Umbilical cord (tissue), 2 donors: ENCODE data around the gene SNX5. TPM values are rescaled to one million over a fixed set of nuclear protein-coding genes. Genes with fewer than 3 reads are reported as not detected.
A peak's percentile ranks its signal among the peaks of the same experiment; 100 is the strongest.

Source experiments
- DNase-seq: peaks from one replicate; pipeline ENCODE4 v3.0.0-alpha.2; 2015; ENCODE audit warnings: low spot score
- total RNA-seq: library from RNA; depleted of rRNA; stranded (reverse); fragments of >200 nt; gene quantifications from one replicate; pipeline ENCODE4 v1.2.3, GENCODE V29; 2014; ENCODE audit warnings: low replicate concordance; ENCODE audit not compliant: insufficient read depth

The SNX5 gene
- total RNA-seq, 1 donor from 2014 or later: 118 TPM

- DNase-seq: no peak
These were observed 50.6 kb downstream of the SNX5 start for GRCh38 chr20:17917832-17918618.

- peak; percentile 67 for DNase-seq
These were observed 52.1 kb downstream of the SNX5 start for GRCh38 chr20:17916433-17916891.

- no peak for DNase-seq
These were observed 53.6 kb downstream of the SNX5 start for GRCh38 chr20:17914957-17915356.

DNA sequence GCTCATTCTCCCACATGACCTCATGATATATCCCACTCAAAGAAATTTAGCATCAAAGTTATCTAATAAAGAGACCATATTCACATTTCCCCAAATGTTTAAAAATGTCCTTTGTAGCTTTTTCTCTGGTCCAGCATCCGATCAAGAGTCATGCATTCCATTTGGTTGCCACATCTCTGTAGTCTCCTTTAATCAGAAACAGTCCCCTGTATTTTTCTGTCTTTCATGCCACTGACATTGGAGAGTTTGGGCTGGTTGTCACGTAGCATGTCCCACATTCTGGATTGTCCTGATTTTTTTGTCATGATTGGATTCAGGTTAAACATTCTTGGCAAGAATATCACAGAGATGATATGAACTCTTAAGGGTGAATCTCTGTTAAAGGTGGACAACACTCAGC lies 55.7 kb downstream of the SNX5 start:
- DNase-seq: no peak

DNA sequence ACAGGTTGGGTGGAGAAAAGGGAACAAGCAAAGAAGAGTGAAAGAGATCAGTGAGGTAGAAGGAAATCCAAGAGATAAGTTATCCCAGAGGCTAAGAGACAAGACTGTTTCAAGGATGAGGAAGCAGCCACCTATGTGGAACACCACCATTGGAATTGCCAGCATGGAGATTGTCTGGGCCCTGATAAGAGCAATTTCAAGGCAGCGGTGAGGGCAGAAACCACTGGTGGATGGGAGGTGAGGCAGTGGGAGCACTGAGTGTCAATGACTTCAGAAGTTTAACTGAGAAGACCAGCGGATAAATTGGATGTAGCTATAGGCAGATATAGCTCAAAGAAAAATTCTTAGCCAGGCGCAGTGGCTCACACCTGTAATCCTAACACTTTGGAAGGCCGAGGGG lies 56.7 kb downstream of the SNX5 start:
- DNase-seq: no peak

DNA sequence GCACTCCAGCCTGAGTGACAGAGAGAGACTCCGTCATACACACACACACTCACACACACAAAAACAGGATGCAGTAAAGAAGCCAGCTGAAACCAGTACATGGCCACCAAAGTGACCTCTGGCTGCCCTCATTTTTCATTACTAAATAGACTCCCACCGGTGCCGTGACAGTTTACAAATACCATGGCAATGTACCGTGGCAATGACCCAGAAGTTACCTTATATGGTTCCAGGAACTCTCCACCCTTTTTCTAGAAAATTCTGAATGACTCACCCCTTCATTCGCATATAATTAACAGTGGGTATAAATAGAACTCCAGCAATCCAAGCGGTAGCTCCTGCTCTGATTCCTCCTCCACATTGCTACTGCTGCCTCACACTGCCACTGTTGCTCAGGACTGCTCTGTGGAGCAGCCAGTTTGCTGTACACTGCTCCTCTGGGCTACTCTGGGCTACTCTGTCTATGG lies 57.7 kb downstream of the SNX5 start:
- DNase-seq: peak; percentile 50

DNA sequence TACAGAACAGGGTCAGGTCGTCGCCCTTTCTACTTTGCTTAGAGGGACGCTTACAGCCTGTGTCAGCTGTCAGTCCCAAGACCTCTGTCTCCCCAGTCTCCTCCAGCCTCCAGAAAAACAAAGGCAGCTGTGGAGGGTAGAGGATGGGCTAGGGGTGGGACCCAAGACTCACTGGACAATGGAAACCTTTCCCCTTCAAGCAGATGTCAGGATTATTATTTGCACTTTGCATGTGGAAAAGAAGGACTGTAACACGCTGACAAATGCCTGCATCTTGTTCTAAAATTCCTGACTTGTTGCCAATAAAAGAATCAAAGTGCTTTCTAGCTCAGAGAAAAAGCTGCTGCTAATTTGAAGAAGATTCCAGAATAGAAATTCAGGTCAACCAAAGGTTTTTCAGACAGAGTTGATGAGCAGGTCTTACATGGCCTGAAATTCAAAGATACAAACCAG lies 58.7 kb downstream of the SNX5 start:
- DNase-seq: peak; percentile 73

DNA sequence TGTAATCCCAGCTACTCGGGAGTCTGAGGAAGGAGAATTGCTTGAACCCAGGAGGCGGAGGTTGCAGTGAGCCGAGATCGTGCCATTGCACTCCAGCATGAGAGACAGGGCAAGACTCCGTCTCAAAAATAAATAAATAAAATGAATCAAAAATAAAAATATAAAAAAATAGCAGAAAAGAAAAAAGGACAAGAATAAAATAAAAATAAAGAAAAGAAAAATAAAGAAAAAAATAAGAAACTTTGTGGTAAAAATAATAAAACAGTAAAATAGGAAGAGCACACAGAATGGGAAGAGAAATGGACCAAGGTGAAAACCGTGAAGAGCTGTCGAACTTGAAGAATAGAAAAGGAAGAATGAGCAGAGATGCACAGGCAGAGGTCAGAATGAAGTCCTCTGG lies 63.0 kb downstream of the SNX5 start:
- no peak for DNase-seq

DNA sequence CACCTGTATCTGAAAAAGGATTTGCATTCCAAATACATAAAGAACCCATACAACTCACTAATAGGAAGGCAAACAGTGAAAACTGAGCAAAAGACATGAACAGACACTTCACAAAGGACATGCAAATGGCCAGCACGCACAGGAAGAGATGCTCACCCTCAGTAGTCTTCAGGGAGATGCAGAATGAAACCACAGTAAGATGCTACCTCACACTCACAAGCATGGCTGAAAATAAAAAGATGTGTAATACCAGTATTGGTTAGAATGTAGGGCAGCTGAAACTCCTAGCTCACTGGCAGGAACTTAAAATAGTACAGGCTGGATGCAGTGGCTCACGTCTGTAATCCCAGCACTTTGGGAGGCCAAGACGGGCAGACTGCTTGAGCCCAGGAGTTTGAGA lies 64.6 kb downstream of the SNX5 start:
- DNase-seq: no peak

DNA sequence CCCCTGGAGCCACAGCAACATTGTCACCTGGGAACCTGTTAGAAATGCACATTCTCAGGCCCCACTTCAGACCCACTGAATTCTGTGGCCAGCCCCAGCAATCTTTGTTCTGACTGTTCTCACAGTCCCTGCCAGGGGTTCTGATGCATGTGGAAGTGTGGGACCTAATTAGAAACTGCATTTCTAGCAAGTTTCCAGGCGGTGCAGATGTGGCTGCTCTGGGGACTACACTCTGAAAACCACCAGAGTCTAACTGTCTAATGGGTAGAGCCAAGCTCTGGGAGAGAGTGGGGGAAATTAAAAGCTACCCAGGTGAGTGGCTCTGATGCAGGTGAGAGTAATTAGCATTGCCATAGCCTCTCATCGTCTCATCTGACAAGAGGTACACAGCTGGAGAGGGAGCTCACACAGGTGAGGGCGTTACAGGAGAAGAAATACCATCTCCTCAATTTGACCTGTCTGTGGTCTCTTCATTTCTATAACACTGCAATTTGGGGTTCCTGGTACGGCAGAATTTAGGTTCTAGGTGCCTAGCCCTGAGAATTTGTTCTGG lies 66.0 kb downstream of the SNX5 start:
- no peak for DNase-seq

DNA sequence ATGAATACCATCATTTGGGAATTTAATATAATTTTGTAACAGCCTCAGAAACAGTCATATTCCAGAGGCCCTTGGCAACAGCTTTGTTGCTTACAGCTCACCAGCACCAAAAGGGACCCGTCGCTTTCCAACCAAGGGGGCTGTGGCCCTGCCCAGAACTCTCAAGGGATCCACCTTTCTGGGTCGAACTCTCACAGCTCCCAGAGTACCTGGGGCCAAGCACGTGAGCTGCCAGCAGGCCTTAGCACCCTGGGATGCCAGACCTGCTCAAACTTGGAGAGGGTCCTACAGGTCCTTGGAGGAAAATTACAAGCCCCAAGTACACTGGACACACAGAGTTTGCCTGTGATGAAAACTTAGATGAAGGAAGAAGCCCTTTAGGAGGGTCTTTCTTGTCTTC lies 66.6 kb downstream of the SNX5 start:
- no peak for DNase-seq

- peak; percentile 74 for DNase-seq
These were observed 70.0 kb downstream of the SNX5 start for GRCh38 chr20:17898548-17898994.

DNA sequence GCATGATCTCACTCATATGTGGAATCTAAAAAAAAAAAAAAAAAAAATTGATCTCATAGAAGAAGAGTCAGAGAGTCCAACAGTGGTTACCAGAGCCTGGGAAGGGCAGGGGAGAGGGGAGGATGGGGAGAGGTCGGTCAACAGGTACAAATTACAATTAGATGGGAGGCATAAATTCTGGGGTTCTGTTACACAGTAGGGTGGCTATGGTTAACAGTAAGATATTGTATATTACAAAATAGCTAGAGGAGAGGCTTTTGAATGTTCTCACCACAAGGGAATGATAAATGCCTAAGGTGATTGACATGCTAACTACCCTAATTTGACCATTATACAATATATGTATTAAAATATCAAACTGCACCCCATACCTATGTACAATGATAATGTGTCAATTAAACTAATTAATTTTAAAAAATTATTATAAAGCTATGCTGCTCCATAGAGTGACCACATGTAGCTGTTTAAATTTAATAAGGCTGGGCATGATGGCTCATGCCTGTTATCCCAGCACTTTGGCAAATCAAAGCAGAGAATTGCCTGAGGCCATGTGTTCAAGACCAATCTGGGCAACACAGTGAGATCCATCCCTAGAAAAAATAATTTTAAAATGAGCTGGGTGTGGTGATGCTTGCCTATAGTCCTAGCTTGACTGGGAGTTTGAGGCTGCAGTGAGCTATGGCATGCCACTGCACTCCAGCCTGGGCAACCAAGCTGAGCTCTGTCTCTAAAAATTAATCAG lies 70.9 kb downstream of the SNX5 start:
- no peak for DNase-seq

DNA sequence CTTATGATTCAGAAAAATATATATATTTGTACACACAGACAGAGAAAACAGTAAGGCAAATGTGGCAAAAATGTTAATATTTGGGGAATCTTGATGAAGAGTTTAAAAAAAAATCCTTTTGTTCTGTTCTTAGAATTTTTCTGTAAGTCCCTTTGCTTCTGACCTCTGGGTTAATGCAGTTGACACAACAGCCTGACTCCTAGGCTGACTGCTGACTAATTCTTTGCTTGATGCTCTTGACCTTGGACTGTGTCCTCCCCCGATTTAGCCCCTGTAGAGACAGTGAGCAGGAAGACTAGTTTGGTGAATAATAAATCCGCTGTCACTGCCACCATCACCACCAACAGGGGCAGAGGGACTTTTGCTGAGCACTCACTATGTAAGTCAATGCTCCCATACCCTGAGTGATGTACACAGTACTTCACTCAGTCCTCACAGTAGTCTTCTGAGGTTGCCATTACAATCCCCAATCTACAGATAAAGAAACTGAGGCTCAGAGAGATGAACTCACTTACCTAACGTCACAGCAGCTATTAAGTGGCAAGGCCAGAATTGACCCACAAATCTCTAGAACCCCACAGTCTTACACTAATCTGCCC lies 71.7 kb downstream of the SNX5 start:
- DNase-seq: no peak

DNA sequence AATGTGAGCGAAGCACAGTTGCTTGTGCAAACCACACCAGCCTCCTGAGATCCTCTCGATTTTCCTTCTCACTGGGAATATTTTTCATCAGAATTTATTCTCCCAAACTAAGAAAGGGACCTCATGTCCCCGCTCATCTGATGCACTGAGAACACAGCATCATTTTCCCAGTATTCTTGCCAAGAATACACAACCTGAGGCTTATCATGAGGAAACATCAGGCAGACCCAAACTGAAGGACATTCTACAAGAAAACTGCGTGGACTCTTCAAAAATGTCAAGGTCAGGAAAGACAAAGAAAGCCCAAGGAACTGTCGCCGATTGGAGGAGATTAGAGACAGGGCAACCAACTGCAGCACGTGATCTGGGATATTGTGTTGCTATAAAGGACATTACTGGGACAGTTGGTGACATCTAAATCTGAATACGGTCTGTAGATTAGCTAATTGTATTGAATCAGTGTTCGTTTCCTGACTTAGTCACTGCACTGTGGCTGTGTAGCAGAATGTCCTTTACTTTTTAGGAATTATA lies 72.3 kb downstream of the SNX5 start:
- no peak for DNase-seq

GRCh38 chr20:17895641-17896171 lies 72.9 kb downstream of the SNX5 start:
- DNase-seq: peak; percentile 75

DNA sequence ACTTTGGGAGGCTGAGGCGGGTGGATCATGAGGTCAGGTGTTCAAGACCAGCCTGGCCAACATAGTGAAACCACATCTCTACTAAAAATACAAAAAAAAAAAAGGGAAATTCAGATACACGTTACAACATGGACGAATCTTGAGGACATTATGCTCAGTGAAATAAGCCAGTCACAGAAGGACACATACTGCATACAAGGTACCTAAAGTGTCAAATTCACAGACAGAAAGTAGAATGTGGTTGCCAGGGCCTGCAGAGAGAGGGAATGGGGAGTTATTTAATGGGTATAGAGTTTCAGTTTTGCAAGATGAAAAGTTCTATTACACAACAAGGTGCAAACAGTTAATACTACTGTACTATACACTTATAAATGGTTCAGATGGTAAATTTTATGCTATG lies 75.1 kb downstream of the SNX5 start:
- DNase-seq: no peak

GRCh38 chr20:17892189-17892938 lies 76.2 kb downstream of the SNX5 start:
- DNase-seq: no peak
